HEK293 (cell line): Measurements from ENCODE around the gene DBF4B.

Experiments
- BCL11B ChIP-seq: fragments of 450-650 bp; formaldehyde crosslinking; IDR thresholded peaks from 2 replicates; pipeline ENCODE4 v1.5.1; 2016; ENCODE audit warnings: low read depth, missing biosample characterization, missing genetic modification characterization
- FEZF1 ChIP-seq: fragments of 450-650 bp; formaldehyde crosslinking; IDR thresholded peaks from 2 replicates; pipeline ENCODE4 v1.5.1; 2016; ENCODE audit warnings: missing biosample characterization, missing genetic modification characterization
- KLF8 ChIP-seq: fragments of 450-650 bp; formaldehyde crosslinking; IDR thresholded peaks from 2 replicates; pipeline ENCODE4 v1.5.1; 2016; ENCODE audit warnings: missing biosample characterization, missing genetic modification characterization
- OVOL3 ChIP-seq: fragments of 450-650 bp; formaldehyde crosslinking; IDR thresholded peaks from 2 replicates; pipeline ENCODE4 v1.5.1; 2016; ENCODE audit warnings: missing biosample characterization, missing genetic modification characterization
- RBAK ChIP-seq: fragments of 450-650 bp; formaldehyde crosslinking; IDR thresholded peaks from 2 replicates; pipeline ENCODE4 v1.5.1; 2016; ENCODE audit warnings: missing biosample characterization, missing genetic modification characterization
- TRIM28 ChIP-seq: IDR thresholded peaks from 2 replicates; pipeline ENCODE4 v1.6.1; 2011; ENCODE audit warnings: low read length, control low read depth, borderline replicate concordance
- ZBTB21 ChIP-seq: fragments of 450-650 bp; formaldehyde crosslinking; IDR thresholded peaks from 2 replicates; pipeline ENCODE4 v1.5.1; 2017; ENCODE audit warnings: missing biosample characterization, missing genetic modification characterization
- ZBTB6 ChIP-seq: fragments of 450-650 bp; formaldehyde crosslinking; IDR thresholded peaks from 2 replicates; pipeline ENCODE4 v1.5.1; 2017; ENCODE audit warnings: missing biosample characterization, missing genetic modification characterization
- ZBTB7A ChIP-seq: fragments of 450-650 bp; formaldehyde crosslinking; IDR thresholded peaks from 2 replicates; pipeline ENCODE4 v1.5.1; 2016; ENCODE audit warnings: low read depth, missing biosample characterization, missing genetic modification characterization
- ZNF138 ChIP-seq: fragments of 450-650 bp; formaldehyde crosslinking; IDR thresholded peaks from 2 replicates; pipeline ENCODE4 v1.5.1; 2016; ENCODE audit warnings: missing biosample characterization, missing genetic modification characterization, borderline replicate concordance
- ZNF155 ChIP-seq: fragments of 450-650 bp; formaldehyde crosslinking; IDR thresholded peaks from 2 replicates; pipeline ENCODE4 v1.5.1; 2016; ENCODE audit warnings: missing biosample characterization, missing genetic modification characterization
- ZNF16 ChIP-seq: fragments of 450-650 bp; formaldehyde crosslinking; IDR thresholded peaks from 2 replicates; pipeline ENCODE4 v1.5.1; 2016; ENCODE audit warnings: low read depth, missing biosample characterization, missing genetic modification characterization
- ZNF24 ChIP-seq: fragments of 450-650 bp; formaldehyde crosslinking; IDR thresholded peaks from 2 replicates; pipeline ENCODE4 v1.5.1; 2016; ENCODE audit warnings: missing biosample characterization, missing genetic modification characterization
- ZNF311 ChIP-seq: fragments of 450-650 bp; formaldehyde crosslinking; IDR thresholded peaks from 2 replicates; pipeline ENCODE4 v1.5.1; 2017; ENCODE audit warnings: missing biosample characterization, missing genetic modification characterization, borderline replicate concordance
- ZNF341 ChIP-seq: fragments of 450-650 bp; formaldehyde crosslinking; IDR thresholded peaks from 2 replicates; pipeline ENCODE4; 2016; ENCODE audit warnings: low read depth, missing biosample characterization, missing genetic modification characterization
- ZNF354C ChIP-seq: fragments of 450-650 bp; formaldehyde crosslinking; IDR thresholded peaks from 2 replicates; pipeline ENCODE4 v1.5.1; 2016; ENCODE audit warnings: missing biosample characterization, missing genetic modification characterization, low read depth, borderline replicate concordance
- ZNF558 ChIP-seq: fragments of 450-650 bp; formaldehyde crosslinking; IDR thresholded peaks from 2 replicates; pipeline ENCODE4 v1.5.1; 2016; ENCODE audit warnings: missing biosample characterization, missing genetic modification characterization
- ZNF580 ChIP-seq: fragments of 450-650 bp; formaldehyde crosslinking; IDR thresholded peaks from 2 replicates; pipeline ENCODE4 v1.5.1; 2016; ENCODE audit warnings: missing biosample characterization, missing genetic modification characterization
- ZNF677 ChIP-seq: fragments of 450-650 bp; IDR thresholded peaks from 2 replicates; pipeline ENCODE4 v1.5.0; 2018; ENCODE audit warnings: missing biosample characterization, mild to moderate bottlenecking, missing genetic modification characterization, moderate library complexity
- ZNF701 ChIP-seq: fragments of 450-650 bp; formaldehyde crosslinking; IDR thresholded peaks from 2 replicates; pipeline ENCODE4 v1.5.1; 2016; ENCODE audit warnings: missing biosample characterization, missing genetic modification characterization
- ZNF76 ChIP-seq: fragments of 450-650 bp; formaldehyde crosslinking; IDR thresholded peaks from 2 replicates; pipeline ENCODE4; 2016; ENCODE audit warnings: low read depth, missing biosample characterization, missing genetic modification characterization, borderline replicate concordance
- ZSCAN30 ChIP-seq: fragments of 450-650 bp; IDR thresholded peaks from 2 replicates; pipeline ENCODE4 v1.5.1; 2018; ENCODE audit warnings: missing biosample characterization, mild to moderate bottlenecking, missing genetic modification characterization, moderate library complexity
- TF ChIP-seq, protein P1 (sequence below): fragments of 450-650 bp; formaldehyde crosslinking; optimal IDR thresholded peaks from 2 replicates; pipeline ENCODE3; 2016; ENCODE audit warnings: missing biosample characterization, mild to moderate bottlenecking, missing genetic modification characterization
- TF ChIP-seq, protein P2 (sequence below): fragments of 450-650 bp; formaldehyde crosslinking; IDR thresholded peaks from 2 replicates; pipeline ENCODE4 v1.5.1; 2016; ENCODE audit warnings: missing biosample characterization, missing genetic modification characterization
- TF ChIP-seq, protein P3 (sequence below): fragments of 450-650 bp; formaldehyde crosslinking; IDR thresholded peaks from 2 replicates; pipeline ENCODE4 v1.5.1; 2016; ENCODE audit warnings: missing biosample characterization, missing genetic modification characterization

The DBF4B gene

DNA sequence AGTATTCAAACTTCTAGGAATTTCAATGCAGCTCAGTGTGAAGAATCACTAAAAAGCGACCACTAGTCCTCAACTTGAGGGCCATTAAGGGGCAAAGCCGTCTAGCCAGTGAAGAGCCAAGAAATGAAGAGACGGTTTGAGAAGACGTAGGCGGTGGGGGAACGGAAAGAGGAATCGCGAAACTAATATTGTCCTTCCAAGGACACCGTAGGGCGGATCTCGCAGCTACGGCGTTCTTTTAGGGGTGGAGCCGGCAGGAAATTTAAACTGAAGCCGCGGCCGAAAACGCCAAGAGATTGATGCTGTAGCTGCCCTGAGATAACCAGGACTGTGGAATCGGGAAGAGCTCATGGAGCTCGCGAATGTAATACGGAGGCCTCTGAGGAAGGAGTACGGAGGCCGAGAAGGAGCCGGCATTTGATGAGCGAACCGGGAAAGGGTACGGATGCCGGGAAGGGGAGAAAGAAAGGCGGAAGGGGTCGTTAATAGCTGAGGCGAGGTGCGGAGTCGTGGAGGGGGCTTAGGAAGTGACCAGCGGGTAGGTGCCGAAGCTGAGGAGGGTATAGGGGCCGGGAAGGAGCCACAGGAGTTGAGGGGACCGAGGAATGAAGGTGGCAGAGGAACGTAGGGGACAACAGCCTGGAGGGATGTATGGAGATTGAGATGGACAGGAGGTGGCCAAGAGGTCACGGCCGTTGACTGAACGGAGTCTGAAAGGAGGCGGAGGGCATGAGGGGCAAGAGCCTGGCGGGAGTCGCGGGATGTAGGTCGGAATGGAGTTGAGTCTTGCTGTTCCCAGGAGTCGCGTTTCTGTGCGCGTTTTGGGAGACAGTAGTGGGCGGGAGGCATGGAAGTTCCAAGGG, at the start of gene DBF4B (continued):
- TF ChIP-seq RBAK (no peak), ZNF677 (tag by site-specific recombination) (no peak), ZNF341 (peak; percentile 85), ZNF24 (tag by site-specific recombination) (peak; percentile 82; the same call in 1 of the 2 replicates), ZNF16 (tag by site-specific recombination) (no peak), ZBTB7A (tag by site-specific recombination) (peak; percentile 78), KLF8 (tag by site-specific recombination) (peak; percentile 98), OVOL3 (0 out of 2 replicates have a peak, but pooled peaks have one; percentile 22), ZNF580 (tag by site-specific recombination) (peak; percentile 88), ZNF155 (tag by site-specific recombination) (no peak), ZNF354C (tag by site-specific recombination) (no peak), ZNF311 (no peak), ZNF701 (tag by site-specific recombination) (peak; percentile 94), ZNF138 (tag by site-specific recombination) (no peak), ZNF76 (tag by site-specific recombination) (peak; percentile 85), ZNF558 (tag by site-specific recombination) (peak; percentile 69; the same call in 1 of the 2 replicates), ZBTB6 (no peak; the same call in none of the 2 replicates), TRIM28 (peak; percentile 76; the same call in 1 of the 2 replicates), ZSCAN30 (peak; percentile 60; the same call in 1 of the 2 replicates), FEZF1 (tag by site-specific recombination) (peak; percentile 57), ZBTB21 (tag by site-specific recombination) (peak; percentile 57; the same call in 1 of the 2 replicates), BCL11B (peak; percentile 94)
- TF ChIP-seq, protein P1, sequence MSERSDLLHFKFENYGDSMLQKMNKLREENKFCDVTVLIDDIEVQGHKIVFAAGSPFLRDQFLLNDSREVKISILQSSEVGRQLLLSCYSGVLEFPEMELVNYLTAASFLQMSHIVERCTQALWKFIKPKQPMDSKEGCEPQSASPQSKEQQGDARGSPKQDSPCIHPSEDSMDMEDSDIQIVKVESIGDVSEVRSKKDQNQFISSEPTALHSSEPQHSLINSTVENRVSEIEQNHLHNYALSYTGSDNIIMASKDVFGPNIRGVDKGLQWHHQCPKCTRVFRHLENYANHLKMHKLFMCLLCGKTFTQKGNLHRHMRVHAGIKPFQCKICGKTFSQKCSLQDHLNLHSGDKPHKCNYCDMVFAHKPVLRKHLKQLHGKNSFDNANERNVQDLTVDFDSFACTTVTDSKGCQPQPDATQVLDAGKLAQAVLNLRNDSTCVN (tag by site-specific recombination) = peak; percentile 39
- TF ChIP-seq, protein P2, sequence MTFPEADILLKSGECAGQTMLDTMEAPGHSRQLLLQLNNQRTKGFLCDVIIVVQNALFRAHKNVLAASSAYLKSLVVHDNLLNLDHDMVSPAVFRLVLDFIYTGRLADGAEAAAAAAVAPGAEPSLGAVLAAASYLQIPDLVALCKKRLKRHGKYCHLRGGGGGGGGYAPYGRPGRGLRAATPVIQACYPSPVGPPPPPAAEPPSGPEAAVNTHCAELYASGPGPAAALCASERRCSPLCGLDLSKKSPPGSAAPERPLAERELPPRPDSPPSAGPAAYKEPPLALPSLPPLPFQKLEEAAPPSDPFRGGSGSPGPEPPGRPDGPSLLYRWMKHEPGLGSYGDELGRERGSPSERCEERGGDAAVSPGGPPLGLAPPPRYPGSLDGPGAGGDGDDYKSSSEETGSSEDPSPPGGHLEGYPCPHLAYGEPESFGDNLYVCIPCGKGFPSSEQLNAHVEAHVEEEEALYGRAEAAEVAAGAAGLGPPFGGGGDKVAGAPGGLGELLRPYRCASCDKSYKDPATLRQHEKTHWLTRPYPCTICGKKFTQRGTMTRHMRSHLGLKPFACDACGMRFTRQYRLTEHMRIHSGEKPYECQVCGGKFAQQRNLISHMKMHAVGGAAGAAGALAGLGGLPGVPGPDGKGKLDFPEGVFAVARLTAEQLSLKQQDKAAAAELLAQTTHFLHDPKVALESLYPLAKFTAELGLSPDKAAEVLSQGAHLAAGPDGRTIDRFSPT (tag by site-specific recombination) = peak; percentile 54; the same call in 1 of the 2 replicates
- TF ChIP-seq, protein P3, sequence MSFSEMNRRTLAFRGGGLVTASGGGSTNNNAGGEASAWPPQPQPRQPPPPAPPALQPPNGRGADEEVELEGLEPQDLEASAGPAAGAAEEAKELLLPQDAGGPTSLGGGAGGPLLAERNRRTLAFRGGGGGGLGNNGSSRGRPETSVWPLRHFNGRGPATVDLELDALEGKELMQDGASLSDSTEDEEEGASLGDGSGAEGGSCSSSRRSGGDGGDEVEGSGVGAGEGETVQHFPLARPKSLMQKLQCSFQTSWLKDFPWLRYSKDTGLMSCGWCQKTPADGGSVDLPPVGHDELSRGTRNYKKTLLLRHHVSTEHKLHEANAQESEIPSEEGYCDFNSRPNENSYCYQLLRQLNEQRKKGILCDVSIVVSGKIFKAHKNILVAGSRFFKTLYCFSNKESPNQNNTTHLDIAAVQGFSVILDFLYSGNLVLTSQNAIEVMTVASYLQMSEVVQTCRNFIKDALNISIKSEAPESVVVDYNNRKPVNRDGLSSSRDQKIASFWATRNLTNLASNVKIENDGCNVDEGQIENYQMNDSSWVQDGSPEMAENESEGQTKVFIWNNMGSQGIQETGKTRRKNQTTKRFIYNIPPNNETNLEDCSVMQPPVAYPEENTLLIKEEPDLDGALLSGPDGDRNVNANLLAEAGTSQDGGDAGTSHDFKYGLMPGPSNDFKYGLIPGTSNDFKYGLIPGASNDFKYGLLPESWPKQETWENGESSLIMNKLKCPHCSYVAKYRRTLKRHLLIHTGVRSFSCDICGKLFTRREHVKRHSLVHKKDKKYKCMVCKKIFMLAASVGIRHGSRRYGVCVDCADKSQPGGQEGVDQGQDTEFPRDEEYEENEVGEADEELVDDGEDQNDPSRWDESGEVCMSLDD = peak; percentile 40
